Thyroid gland (tissue), 4 donors: ENCODE measurements around the gene CASP8AP2.

Source experiments
- CTCF ChIP-seq, 6 experiments: fragments of 200-600 bp in 3 of 6; fragments of 450-650 bp in 3 of 6; sonication (generic) in 3 of 6; IDR thresholded peaks; one replicate each; pipeline ENCODE4 v1.5.1; 2016 to 2019; ENCODE audit warnings: antibody characterized with exemption in 6 of 6, mild to moderate bottlenecking in 2 of 6, inconsistent platforms in 1 of 6, moderate library complexity in 1 of 6
- POLR2A ChIP-seq, 2 donors: fragments of 450-650 bp; IDR thresholded peaks; one replicate each; pipeline ENCODE4 v1.6.1; 2017; ENCODE audit warnings: antibody characterized with exemption in 2 of 2, mild to moderate bottlenecking in 2 of 2, moderate library complexity in 1 of 2

DNA sequence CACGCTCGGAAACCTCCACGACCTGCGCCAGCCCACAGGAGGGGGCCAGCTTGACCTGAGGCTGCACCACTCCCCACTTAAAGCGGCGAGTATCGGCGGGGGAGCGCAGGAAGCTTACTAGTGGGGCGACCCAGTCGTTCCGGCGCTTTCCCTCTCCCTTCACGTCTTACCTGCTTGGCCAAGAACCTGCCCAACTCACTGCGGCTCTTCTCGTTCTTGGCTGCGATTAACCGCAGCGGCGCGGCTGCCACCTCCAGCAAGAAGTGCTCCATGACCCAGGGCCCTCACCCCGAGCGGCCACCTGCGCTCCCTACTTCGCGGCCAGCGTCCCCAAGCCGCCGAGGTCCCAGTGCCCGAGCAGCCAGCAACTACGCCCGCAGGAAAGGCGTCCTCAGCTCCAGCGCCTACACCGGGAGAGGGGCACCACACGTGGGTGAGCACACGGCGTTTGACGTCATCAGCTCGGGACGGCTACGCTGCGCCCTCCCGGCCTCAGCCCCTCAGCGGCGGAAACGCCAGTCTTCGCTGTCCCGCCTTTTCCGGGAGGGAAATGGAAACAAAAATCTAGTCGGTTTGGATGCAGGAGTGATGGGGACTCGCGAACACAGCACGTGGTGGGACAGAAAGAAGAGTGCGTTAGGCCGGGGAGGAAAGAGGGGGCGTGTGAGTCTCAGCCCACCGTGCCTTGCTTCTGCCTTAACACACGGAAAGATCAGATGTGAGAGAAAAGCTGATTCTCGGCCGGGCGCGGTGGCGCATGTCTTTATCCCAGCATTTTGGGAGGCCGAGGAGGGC is 10.1 kb upstream of the CASP8AP2 start, which contains the start of gene MDN1:
- TF ChIP-seq CTCF (IDR thresholded peaks at IDR 0.05) = no peak
- TF ChIP-seq POLR2A (IDR thresholded peaks at IDR 0.05) = peak in 1 of 2 donors; percentile 89
